Esophagus squamous epithelium (tissue), 5 donors: ENCODE data around the gene PLIN5. TPM values are rescaled to one million over a fixed set of nuclear protein-coding genes. Genes with fewer than 3 reads are reported as not detected.
A peak's percentile ranks its signal among the peaks of the same experiment; 100 is the strongest.

ENCODE experiments used
- DNase-seq: peaks from one replicate; lab custom pipeline; 2025; lab: John Stamatoyannopoulos, UW
- H3K27ac ChIP-seq, 4 donors: fragments of 200-600 bp; sonication (generic); one replicate each; pipeline ENCODE4 v1.5.1; 2016 to 2019; ENCODE audit warnings: mild to moderate bottlenecking in 1 of 4
- H3K27me3 ChIP-seq, 4 donors: fragments of 200-600 bp; sonication (generic); 1 replicate in 3 of 4; 2 replicates in 1 of 4; pipeline versions ENCODE4 v1.5.1 to v1.6.0; 2017 to 2021; ENCODE audit warnings: antibody characterized with exemption in 1 of 4
- H3K36me3 ChIP-seq, 3 donors: fragments of 200-600 bp; sonication (generic); one replicate each; pipeline ENCODE4 v1.5.1; 2016 to 2019
- H3K4me1 ChIP-seq, 3 donors: fragments of 200-600 bp; sonication (generic); one replicate each; pipeline ENCODE4 v1.5.1; 2017 to 2019
- H3K4me3 ChIP-seq, 4 donors: fragments of 200-600 bp; sonication (generic); 1 replicate in 3 of 4; 2 replicates in 1 of 4; pipeline ENCODE4 v1.5.1; 2016 to 2019; ENCODE audit warnings: mild to moderate bottlenecking in 2 of 4, moderate library complexity in 1 of 4
- H3K9me3 ChIP-seq, 3 donors: fragments of 200-600 bp; sonication (generic); one replicate each; pipeline ENCODE4 v1.5.1; 2016 to 2019
- CTCF ChIP-seq, 6 experiments: fragments of 450-650 bp in 4 of 6; fragments of 200-600 bp in 2 of 6; sonication (generic) in 2 of 6; IDR thresholded peaks; one replicate each; pipeline ENCODE4 v1.5.1; 2016 to 2019; ENCODE audit warnings: antibody characterized with exemption in 6 of 6, mild to moderate bottlenecking in 4 of 6, moderate library complexity in 4 of 6
- POLR2A ChIP-seq, 4 donors: fragments of 450-650 bp; IDR thresholded peaks; one replicate each; pipeline ENCODE4 v1.6.1; 2017; ENCODE audit warnings: antibody characterized with exemption in 4 of 4, mild to moderate bottlenecking in 4 of 4, moderate library complexity in 3 of 4
- WGBS, 2 donors: methylation state at CpG; one replicate each; pipeline ENCODE4 v1.1.5; 2018; 5-methylcytosine and 5-hydroxymethylcytosine counted together
- intact Hi-C: fragments of 100-400 bp; cut with DNase I; formaldehyde crosslinking; loops from one replicate; pipeline ENCODE4 v1.15.0; 2022
- total RNA-seq, 4 donors: library from RNA; depleted of rRNA; stranded (reverse); fragments of >200 nt; gene quantifications; one replicate each; pipeline ENCODE4 v1.1.0, GENCODE V29; 2016
- donor health status: DM: yes; HTN: yes; CAD: no.

PLIN5 gene
- total RNA-seq, 4 donors from 2014 or later = 1.9 to 12.9 (median 5.2) TPM

GRCh38 chr19:4557144-4557970 is 22.3 kb upstream of the PLIN5 start:
- Histone ChIP-seq H3K4me1 (peaks cover 0 to 23% (median 8%) of the 10 kb centered on the region in 3 donors), H3K27ac (no peak overlapping the region), H3K27me3 (peaks cover 0 to 7% (median 0%) of the 10 kb centered on the region in 4 donors), H3K36me3 (no peaks in the 10 kb centered on the region), H3K9me3 (no peaks in the 10 kb centered on the region), H3K4me3 (peak overlapping the region in 2 of 4 donors; percentile 37 to 60)
- WGBS, 2 donors = 71 to 75% methylated on average over 22 to 28 of the region's 33 CpGs
- intact Hi-C loops = no loop called here
- DNase-seq = no peak
- TF ChIP-seq CTCF (IDR thresholded peaks at IDR 0.05) (peak in 3 of 6 experiments; percentile 7 to 43 (median 15)), POLR2A (IDR thresholded peaks at IDR 0.05) (no peak)

GRCh38 chr19:4556597-4557127 is 21.6 kb upstream of the PLIN5 start:
- H3K4me3 ChIP-seq = no peak overlapping the region
- H3K9me3 ChIP-seq = no peaks in the 10 kb centered on the region
- DNase-seq = no peak
- H3K4me1 ChIP-seq = peaks cover 0 to 23% (median 8%) of the 10 kb centered on the region in 3 donors
- 55 to 68% methylated on average over 13 to 20 of the region's 25 CpGs for WGBS, 2 donors
- H3K27ac ChIP-seq = no peak overlapping the region
- intact Hi-C loops = no loop called here
- TF ChIP-seq POLR2A (IDR thresholded peaks at IDR 0.05) = no peak
- no peak for TF ChIP-seq CTCF (IDR thresholded peaks at IDR 0.05)
- no peaks in the 10 kb centered on the region for H3K36me3 ChIP-seq
- H3K27me3 ChIP-seq = peaks cover 0 to 13% (median 0%) of the 10 kb centered on the region in 4 donors

- DNase-seq = no peak
- TF ChIP-seq CTCF (IDR thresholded peaks at IDR 0.05) = no peak
- TF ChIP-seq POLR2A (IDR thresholded peaks at IDR 0.05) = no peak
- no peaks in the 10 kb centered on the region for H3K9me3 ChIP-seq
- H3K27me3 ChIP-seq = peaks cover 0 to 19% (median 0%) of the 10 kb centered on the region in 4 donors
- no peak overlapping the region for H3K27ac ChIP-seq
- 62 to 75% methylated on average over 27 to 31 of the region's 43 CpGs for WGBS, 2 donors
- no peaks in the 10 kb centered on the region for H3K36me3 ChIP-seq
- peaks cover 0 to 23% (median 8%) of the 10 kb centered on the region in 3 donors for H3K4me1 ChIP-seq
- H3K4me3 ChIP-seq = no peak overlapping the region
- intact Hi-C loops = no loop called here
Observed at GRCh38 chr19:4555657-4556561, 20.9 kb upstream of the PLIN5 start.

GRCh38 chr19:4554717-4555116 is 19.7 kb upstream of the PLIN5 start:
- Histone ChIP-seq H3K4me1 (peaks cover 0 to 23% (median 8%) of the 10 kb centered on the region in 3 donors), H3K36me3 (no peaks in the 10 kb centered on the region), H3K27me3 (peaks cover 0 to 28% (median 0%) of the 10 kb centered on the region in 4 donors), H3K9me3 (no peaks in the 10 kb centered on the region), H3K27ac (no peak overlapping the region), H3K4me3 (no peak overlapping the region)
- TF ChIP-seq CTCF (IDR thresholded peaks at IDR 0.05) = no peak
- no peak for TF ChIP-seq POLR2A (IDR thresholded peaks at IDR 0.05)
- intact Hi-C loops = no loop called here
- no peak for DNase-seq
- WGBS, 2 donors = 63 to 80% methylated on average over 3 to 7 of the region's 7 CpGs
